NCI-H526 (cell line): ENCODE measurements around the gene ACACA.

ENCODE experiments used
- DNase-seq, 2 experiments: peaks; one replicate each; lab custom pipeline; 2025; lab: John Stamatoyannopoulos, UW

Gene ACACA

GRCh38 chr17:37037590-37038155 lies 369.0 kb downstream of the ACACA start:
- DNase-seq, result no peak
